Epithelial cell of proximal tubule (primary cell): ENCODE data around the gene THAP3. TPM values are rescaled to one million over a fixed set of nuclear protein-coding genes. Genes with fewer than 3 reads are reported as not detected.

Experiments
- DNase-seq: peaks from one replicate; pipeline ENCODE4 v3.0.0-alpha.2; 2011; ENCODE audit warnings: low read depth
- H3K4me3 ChIP-seq: 2 replicates; pipeline ENCODE4 v1.5.1; 2011; ENCODE audit warnings: low read depth, mild to moderate bottlenecking, low read length
- CTCF ChIP-seq: conservative IDR thresholded peaks from 2 replicates; pipeline ENCODE4 v1.5.1; 2012; ENCODE audit warnings: low read depth, mild to moderate bottlenecking, low read length
- total RNA-seq: library from RNA; depleted of rRNA; stranded (reverse); fragments of >200 nt; gene quantifications from 2 replicates; pipeline ENCODE4 v1.2.3, GENCODE V29; 2015

THAP3 gene
- total RNA-seq = 15.8 and 24.0 TPM in 2 replicates

GRCh38 chr1:6624710-6625583 is at the start of gene THAP3:
Gene THAP3, plus strand, starts transcription at chr1:6624868. Its CDS starts 351 bp downstream, at chr1:6625219.
- no peak for TF ChIP-seq CTCF
- DNase-seq = peak; percentile 49
- peak within 1 kb of the TSS; percentile 74 for H3K4me3 ChIP-seq

GRCh38 chr1:6577831-6578525 is 46.7 kb upstream of the THAP3 start:
- no peak for DNase-seq
- H3K4me3 ChIP-seq = no peak overlapping the region
- TF ChIP-seq CTCF = no peak

GRCh38 chr1:6578624-6579373 is 45.9 kb upstream of the THAP3 start:
- no peak for TF ChIP-seq CTCF
- H3K4me3 ChIP-seq = peak overlapping the region; percentile 91
- DNase-seq = no peak

GRCh38 chr1:6579374-6580118 is 45.1 kb upstream of the THAP3 start, which contains the start of gene ZBTB48:
Gene ZBTB48, plus strand, starts transcription at chr1:6579994. Its CDS starts 616 bp downstream, at chr1:6580610.
- TF ChIP-seq CTCF = no peak
- peak; percentile 63 for DNase-seq
- peak within 1 kb of the TSS; percentile 91 for H3K4me3 ChIP-seq

GRCh38 chr1:6580119-6580592 is 44.5 kb upstream of the THAP3 start:
- DNase-seq = no peak
- TF ChIP-seq CTCF = no peak
- peak overlapping the region; percentile 91 for H3K4me3 ChIP-seq
